RKO (cell line): ENCODE measurements around the gene VPS8.

Experiments
- DNase-seq: peaks from one replicate; pipeline ENCODE4 v3.0.0-alpha.2; 2016; ENCODE audit warnings: low spot score

VPS8 gene

DNA sequence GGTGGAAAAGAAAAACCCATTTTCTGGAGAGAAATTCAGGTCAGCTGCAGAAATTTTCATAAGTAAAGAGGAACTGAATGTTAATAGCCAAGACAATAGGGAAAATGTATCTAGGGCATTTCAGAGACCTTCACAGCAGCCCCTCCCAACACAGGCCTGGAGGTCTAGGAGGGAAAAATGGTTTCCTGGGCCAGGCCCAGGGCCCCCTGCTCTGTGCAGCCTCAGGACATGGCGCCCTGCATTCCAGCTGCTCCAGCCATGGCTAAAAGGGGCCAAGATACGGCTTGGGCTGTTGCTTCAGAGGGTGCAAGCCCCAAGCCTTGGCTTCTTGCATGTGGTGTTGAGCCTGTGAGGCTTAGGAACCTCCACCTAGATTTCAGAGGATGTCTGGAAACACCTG is 248.7 kb downstream of the VPS8 start:
- DNase-seq, result no peak

DNA sequence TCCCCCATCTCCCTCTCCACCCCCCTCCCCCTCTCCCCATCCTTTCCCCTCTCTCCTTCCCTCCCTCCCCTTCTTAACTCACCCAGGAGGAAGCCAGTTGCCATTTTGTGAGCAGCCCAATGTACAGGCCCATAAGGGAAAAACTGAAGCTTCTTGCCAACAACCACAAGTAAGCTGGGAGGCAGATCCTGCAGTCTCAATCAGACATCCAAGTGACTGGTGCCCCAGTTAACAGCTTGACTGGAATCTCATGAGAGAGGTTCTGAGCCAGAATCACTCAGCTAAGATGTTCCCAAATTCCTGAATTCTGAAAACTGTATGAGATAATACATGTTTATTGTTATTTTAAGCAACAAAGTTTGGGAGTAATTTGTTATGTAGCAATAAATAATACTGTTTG is 250.2 kb downstream of the VPS8 start:
- DNase-seq, result no peak

DNA sequence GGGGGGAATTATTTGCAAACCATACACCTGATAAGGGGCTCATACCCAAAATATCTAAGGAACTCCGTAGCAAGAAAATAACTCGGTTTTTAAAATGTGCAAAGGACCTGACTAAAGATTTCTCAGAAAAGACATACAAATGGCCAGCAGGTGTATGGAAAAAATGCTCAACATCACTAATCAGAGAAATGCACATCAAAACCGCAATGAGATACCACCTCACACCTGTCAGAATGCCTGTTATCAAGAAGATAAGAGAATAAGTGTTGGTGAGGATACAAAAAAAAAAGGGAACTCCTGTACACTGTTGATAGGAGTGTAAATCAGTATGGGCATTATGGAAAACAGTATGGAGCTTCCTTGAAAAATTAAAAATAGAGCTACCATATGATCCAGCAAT is 251.5 kb downstream of the VPS8 start:
- DNase-seq, result no peak

DNA sequence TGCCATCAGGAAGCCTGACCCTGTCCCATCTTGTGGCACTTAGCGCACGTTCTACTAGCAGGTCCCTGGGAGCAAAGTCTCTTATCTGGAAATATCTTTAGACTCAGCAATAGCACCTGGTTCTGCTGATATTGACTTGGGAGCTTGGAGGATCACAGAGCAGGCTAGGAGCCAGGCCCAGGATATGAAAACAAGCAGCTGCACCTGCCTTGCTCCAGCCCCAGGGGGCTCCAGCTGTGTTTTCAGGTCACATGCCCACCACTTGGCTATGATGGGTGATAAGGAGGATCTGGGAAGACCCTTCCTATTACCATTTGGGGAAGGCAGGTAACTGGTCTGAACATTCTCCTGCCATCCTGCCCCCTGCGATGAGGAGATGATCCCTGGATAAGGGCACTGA is 253.1 kb downstream of the VPS8 start:
- DNase-seq, result no peak

DNA sequence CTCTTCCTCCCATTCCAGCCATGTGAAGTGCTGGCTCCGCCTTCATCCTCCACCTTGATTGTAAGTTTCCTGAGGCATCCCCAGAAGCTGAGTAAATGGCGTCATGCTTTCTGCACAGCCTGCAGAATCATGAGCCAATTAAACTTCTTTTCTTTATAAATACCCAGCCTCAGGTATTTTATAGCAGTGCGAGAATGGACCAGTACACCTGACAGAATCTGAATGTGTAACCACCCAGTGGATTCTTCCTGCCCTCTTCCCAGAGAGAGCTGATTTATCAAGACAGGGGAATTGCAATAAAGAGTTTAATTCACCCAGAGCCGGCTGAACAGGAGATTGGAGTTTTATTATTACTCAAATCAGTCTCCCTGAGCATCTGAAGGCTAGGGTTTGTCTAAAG is 254.3 kb downstream of the VPS8 start:
- DNase-seq, result no peak

DNA sequence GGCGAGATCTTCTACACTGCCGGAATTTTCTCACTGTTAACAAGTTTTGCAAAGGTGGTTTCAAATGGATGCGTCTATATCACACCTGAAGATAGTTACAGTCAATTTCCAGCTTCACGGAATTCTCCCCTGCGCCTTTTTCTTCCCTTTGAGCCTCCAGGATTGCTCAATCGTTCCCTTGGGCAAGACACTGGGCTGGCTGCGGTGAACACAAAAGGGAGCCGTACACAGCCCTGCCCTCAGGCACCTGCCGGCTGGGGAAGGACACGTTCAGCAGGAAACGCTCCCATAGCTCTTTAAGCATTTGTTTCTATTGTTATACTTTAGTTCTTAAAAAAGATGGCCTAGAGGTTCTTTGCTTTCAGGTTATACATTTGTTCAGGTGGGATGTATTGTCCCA is 255.2 kb downstream of the VPS8 start:
- DNase-seq, result no peak

DNA sequence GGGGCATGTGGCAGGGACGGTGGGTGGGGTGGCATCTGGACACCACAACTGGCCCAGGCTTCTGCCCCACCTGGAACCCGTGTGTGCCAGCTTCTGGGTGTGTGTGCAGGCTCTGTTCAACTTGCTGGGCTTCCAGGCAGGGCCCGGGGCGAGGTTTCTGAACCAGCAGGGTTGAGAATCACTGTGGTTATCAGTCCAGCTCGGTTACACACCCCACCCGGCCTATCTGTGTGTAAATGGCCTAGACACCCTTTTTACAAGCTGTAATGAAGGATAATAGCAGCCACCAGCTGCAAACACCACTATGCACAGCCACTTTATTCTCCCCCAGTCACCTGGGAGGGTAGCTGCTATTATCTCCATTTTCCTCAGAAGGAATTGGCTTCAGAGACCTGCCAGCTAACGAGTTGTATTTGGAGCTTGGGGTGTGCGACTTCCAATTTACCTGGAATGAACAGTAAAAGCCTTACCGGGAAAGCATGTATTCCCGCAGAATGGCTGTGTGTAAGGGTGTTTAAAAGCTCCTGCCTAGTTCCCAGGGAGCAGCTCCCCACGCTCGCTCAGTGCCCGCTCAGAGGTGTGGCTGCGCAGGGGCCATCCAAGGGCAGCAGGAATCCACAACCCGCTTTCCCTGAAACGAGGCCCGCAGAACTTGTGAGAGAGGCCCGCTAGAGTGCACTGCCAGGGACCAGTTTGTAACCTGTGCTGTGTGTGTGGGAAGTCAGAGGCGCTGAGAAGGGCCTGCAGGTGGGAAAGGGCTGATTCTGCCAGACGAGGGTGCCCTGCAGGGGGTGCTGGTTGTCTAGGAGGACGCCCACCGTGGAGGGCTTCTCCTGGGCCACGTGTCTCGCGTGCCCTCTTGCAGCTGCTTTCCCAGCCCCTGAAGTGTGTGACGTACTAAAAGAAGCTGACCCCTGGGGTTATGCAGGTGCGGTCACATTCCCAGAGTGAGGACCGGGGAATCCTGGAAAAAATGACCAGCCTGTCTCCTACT is 257.4 kb downstream of the VPS8 start:
- DNase-seq, result no peak

DNA sequence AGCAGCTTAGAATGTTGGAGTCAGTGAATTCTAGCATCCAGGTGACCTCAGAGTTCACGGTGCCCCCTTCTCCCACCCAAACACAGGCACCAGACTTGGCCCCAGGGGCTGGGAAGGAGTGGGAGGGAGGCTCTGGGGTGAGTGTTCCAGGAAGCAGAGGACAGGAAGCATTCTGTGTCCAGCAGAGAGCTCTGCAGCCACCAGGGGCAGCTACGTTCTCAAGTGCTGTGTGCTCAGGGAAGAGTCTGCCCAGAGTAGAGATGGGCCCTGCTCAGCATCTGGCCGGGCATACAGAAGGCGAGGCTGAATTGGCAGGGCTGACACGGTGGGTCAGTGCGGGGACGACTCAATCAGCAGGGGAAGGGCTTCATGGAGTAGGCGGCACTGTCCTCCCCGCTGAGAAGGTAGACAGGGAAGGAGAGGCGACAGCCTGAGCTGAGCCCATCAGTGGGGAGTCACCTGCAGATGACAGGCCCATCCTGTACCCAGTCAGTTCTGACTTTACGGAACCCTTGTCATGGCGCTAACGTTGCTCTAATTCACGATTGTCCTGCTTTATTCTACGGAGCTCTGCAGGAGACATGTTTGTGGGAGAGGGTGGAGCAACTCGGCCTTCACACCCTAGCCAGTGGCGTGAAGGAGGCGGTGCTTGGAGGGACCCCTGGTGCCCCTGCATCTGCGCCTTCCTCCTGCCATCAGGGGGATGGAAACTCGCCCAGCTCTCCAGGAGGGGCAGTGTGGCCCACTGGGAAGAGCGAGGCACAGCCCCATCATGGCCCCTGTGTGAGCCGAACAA is 258.7 kb downstream of the VPS8 start:
- peak; percentile 58 for DNase-seq

DNA sequence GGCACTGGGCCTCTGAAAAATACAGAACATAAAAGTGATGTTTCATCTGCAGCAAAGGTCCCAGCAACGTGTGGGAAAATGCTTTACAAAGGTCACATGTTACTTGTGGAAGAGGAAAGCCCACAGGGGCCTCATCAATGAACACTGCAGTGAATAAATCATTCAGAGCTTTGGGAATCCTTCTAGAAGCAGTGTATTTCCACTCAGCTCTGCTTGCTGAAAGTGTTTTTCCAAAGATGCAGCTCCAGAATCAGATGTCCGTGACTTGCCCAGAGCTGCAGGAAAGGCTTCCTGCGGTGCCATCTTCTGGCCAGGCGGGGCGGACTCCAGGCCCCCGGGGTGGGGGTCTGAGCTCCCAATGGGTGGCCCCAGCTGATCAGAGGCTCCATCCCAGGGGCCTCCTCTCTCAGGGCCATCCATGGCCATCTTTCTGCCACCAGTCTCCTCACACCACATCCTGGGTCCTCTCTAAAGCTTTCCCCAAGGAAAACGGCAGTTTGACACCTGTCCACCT is 259.4 kb downstream of the VPS8 start:
- DNase-seq, result no peak

DNA sequence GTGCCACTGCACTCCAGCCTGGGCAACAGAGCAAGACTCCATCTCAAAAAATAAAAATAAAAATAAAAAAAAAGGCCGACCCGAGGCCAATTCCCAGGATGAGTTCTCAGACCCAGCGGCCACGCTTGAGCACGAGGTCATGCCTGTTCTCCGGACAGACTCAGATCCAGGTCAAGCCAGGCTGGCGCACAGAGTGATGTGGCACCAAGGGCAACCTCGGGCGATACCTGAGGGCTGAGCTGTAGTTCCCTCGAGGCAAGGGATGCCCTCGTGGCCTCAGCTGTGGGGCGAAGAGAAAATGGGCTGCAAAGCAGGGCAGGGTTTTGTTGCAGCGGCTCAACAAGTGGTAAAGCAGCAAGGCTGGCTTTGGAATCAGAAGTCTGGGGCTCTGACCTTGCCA is 263.6 kb downstream of the VPS8 start:
- DNase-seq, result no peak

DNA sequence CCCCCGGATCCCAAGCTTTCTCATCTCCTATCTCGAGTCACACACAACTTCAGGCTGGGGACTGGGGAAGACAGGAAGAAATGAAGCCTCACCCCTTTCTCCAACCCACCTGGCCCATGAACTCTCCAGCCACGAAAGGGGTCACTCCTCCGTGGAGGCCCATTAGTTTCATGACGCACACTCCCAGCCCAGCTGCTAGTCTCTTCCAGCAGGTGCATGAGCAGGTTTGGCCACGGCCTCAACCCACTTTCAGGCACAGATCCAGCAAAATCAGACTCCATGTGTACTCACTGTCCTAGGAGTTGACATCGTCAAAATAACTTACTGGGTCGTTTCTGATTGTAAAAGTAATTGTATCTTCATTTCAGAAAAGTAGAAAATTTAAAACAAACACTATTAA is 264.3 kb downstream of the VPS8 start:
- DNase-seq, result no peak

DNA sequence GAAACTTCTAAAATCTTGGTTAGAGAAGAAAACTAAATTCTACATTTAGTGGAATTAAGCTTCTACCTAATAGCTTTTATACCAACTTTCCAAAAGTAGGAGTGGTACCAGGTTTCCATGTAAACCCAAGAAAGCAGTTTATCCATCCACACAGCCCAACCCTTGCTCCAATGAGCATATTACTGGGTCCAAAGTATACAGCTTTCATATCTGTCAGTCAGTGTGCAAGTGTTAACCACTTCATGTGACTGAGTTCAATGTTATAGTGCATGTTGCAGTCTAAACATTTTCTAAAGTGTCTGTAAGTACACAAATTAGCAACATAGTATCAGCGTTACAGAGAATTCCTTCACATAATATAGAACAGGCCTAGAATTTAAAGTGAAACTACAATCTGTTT is 267.7 kb downstream of the VPS8 start:
- no peak for DNase-seq

DNA sequence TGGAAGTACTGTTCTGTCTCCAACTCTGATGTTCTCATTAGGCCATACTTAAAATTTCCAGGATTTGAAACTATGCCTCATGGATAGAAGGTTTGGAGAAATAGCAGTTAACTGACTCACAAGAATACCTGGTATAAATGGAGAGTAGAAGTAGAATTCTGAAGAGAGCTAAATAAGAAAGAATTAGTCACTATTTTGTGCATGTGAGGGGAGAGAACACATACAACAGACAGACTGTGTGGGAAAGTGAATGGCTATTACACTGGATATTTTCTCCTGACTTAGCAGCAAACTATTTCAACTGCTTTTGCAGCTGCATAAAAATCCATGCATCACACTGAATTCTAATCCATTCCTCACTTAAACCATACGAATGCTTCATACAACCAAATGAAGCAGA is 269.6 kb downstream of the VPS8 start:
- no peak for DNase-seq

DNA sequence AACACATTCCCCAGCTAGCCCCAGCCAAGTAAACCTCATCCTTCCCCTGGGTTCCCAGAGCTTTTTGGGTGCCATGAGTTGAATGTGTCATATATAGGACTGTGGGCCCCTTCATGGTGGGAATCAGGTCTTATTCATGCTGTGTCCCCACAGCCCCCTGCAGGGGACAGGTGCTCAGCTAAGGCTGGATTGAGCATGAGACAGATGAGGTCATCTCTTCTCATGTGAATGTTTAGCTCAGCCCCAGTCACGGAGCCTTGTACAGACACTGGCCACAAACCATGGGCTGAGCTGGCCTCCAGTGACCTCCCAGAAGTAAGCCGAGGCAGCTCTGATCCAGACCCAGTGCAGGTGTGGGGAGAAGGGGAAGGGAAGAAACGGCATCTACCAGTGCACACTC is 270.2 kb downstream of the VPS8 start:
- DNase-seq, result peak; percentile 3

DNA sequence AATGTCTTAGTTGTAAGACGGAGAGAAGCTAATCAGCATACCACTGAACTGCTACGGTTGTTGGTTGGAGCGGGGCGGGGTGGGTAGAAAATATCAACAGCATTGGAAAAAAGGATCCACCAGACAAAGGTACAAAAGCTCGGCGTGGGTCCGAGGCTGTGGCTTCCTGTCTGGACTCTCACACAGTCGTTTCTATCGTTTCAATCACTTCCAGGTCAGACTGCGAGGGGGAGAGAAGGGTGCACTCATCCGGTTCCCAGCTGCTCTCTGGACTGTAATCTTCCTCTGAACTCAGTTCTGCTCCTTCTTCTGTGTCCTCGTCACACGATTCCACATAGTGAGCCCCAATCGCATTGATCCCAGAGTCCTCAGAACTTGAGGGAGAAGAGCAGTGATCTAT is 270.9 kb downstream of the VPS8 start:
- no peak for DNase-seq

DNA sequence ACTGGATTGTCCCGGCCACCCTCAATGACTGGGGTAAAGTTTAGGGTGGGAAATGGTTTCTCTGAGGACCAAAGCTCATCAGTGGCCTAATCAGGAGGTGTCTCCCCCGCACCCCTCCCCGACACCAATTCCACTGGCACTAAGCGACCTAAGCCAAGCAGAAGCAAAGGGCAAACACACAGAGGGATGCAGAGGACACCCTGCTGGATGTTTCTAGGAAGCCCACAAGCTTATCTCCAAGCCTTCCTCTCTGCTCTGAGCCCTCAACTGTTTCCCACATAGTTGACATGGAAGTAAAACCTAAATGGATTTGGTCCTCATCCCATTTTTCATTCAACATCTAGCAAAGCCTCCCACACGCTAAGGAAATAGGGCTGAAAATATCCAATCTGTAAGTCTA is 272.4 kb downstream of the VPS8 start:
- DNase-seq, result no peak

DNA sequence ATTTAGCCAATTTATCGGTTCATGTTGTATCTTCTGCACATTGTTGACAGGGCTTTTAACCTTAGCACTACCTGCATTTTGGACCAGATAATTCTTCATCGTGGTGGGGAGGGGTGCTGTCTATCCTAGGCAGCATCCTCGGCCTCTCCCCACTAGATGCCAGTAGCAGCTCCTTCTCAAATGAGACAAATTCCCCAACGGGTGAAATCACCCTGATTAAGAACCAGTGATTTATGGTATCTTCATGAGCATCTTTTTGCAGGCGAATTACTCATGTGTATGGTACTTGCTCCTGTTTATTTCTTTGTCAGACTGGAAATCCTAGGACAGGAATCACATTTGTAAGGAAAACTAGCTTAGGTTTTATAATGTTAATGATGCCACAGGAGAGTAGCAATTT is 272.9 kb downstream of the VPS8 start:
- peak; percentile 22 for DNase-seq

DNA sequence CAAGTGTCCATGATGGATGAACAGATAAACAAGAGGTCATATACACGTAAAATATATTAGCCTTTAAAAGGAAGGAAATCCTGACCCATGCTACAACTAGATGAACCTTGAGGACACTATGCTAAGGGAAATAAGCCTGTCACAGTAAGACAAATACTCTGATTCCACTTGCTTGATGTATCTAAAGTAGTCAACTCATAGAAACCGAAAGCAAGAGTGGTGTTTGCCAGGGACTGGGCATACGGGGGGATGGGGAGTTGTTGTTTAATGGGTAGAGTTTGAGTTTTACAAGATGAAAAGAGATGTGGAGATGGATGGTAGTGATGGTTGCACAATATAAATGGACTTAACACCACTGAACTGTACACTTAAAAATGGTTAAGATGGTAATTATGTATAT is 275.5 kb downstream of the VPS8 start:
- DNase-seq, result no peak

DNA sequence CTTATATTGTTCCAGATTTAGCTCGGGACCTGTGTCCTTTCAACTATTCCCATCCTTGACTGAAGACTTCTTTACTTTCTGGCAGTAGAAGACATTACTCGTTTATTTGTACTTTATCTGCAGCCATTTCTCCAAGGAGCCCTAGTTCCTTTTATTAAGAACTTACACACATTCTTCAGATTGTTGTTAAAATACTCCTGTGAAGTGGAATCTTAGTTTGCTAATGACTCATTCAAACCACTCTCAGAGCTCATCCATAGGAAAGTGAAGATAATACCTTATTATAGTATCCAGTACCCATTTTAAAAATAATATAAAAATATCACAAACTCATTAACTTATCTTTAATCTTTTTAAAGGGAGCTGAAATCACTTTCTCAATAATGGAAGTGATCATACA is 277.4 kb downstream of the VPS8 start:
- no peak for DNase-seq

DNA sequence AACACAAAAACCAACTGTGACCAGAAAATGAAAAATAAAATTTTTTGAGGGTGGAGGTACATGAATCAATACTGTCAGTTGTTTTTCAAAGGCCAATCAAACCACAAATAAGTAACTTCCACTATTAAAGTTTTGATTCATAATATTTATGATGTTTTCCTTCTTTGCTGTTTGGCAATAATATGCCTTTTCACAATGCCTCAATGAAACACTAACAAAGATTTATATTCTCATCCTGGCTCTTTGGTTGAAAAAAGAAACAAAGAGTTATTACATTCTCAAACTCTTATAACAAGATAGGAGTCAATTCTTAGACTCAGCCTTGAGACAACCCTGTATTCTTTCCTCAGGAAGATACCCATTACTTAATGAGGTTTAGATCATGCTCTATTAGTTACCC is 277.8 kb downstream of the VPS8 start:
- DNase-seq, result no peak

DNA sequence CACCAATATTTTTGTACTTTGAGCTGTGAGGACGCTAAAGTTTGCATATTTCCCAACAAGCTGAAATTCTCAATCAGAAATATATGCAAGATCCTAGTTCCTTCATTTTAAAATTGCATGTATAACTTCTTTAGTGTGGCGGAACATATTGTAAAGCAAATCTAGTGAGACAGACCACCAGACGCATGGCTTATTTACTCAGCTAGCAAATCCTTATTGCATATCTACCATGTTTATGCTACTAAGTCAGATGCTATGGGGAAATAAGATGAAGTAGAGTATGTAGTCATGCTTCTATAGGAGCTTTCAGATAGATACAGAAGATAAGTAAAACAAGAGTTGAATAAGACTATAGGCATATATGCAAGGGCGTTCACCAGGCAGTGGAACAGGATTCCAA is 278.8 kb downstream of the VPS8 start:
- DNase-seq, result no peak

DNA sequence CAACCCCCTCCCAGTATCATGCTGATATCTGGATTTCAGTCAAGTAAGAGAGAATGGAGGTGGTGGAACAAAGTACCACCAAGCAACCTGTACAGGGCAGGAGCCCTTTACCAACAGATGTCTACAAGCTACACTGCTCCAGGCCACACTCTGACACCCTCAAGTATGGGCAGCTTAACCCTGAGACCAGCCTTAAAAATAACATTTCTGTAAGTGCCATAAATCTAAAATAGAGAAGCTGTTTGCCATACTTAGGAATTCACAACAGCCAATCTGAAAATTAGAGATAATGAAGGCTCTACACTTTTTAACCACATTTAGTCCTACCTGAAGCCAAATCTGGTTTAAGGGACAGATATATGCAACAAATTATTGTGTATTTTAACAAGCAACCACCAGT is 281.1 kb downstream of the VPS8 start:
- DNase-seq, result no peak

DNA sequence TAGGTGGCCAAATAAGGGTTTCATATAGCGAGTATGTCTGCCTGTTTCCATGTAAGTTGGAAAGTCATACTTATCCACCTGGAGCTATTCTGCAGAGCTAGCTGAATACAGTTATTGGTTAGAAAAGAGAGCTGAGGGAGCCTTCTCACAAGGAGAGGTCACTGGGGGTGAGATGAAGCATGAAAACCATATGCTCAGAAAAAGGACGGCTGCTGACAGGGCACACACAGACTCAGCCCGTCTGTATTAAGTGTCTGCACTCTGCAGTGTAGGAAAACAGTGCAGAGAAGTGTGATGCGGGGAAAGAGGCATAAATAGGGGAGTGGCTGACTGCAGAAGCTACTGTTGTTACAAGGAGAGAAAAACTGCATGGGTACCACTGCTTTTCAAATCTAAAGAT is 282.7 kb downstream of the VPS8 start:
- DNase-seq, result no peak
